IPS-18a (cell line): ENCODE results near the gene NYAP2.

ENCODE experiments used
- H3K27ac ChIP-seq: one replicate; pipeline ENCODE4 v1.5.1; 2013; ENCODE audit warnings: low read length
- H3K27me3 ChIP-seq: one replicate; pipeline ENCODE4 v1.6.1; 2013; ENCODE audit warnings: mild to moderate bottlenecking, low read length; ENCODE audit not compliant: control insufficient read depth, insufficient read depth
- H3K36me3 ChIP-seq: one replicate; pipeline ENCODE4 v1.6.1; 2013; ENCODE audit warnings: low read depth, low read length; ENCODE audit not compliant: control insufficient read depth
- H3K4me1 ChIP-seq: one replicate; pipeline ENCODE4 v1.6.1; 2013; ENCODE audit warnings: low read depth, low read length; ENCODE audit not compliant: control insufficient read depth
- H3K4me3 ChIP-seq: one replicate; pipeline ENCODE4 v1.5.1; 2013; ENCODE audit warnings: low read length
- H3K9ac ChIP-seq: one replicate; pipeline ENCODE4 v1.6.1; 2013; ENCODE audit warnings: mild to moderate bottlenecking, low read length, moderate library complexity
- H3K9me3 ChIP-seq: one replicate; pipeline ENCODE4 v1.6.1; 2013; ENCODE audit warnings: low read depth, low read length; ENCODE audit not compliant: control insufficient read depth

NYAP2 gene

DNA sequence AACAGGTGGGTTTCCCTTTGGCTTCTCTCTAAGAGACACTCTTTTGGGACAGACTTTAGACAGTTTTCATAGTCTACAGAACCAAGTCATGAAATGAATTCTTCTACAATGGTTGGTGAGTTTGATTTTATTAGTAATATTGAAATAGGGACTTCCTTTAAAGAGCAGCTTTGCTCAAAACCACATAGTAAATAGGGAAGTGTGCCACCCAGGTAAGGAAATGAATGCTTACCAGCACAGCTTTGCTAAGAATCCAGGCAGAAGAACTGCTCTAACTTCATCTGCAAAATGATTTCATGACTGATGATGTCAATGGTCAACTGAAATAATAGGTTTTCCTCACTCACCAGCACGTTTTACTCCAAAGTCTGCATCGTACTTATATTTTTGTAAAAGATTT is 89.2 kb downstream of the NYAP2 start:
- no peaks in the 10 kb centered on the region for H3K4me1 ChIP-seq
- H3K36me3 ChIP-seq = no peaks in the 10 kb centered on the region
- H3K4me3 ChIP-seq = no peak overlapping the region
- no peaks in the 10 kb centered on the region for H3K27me3 ChIP-seq
- no peak overlapping the region for H3K27ac ChIP-seq
- no peak overlapping the region for H3K9ac ChIP-seq
- no peaks in the 10 kb centered on the region for H3K9me3 ChIP-seq

DNA sequence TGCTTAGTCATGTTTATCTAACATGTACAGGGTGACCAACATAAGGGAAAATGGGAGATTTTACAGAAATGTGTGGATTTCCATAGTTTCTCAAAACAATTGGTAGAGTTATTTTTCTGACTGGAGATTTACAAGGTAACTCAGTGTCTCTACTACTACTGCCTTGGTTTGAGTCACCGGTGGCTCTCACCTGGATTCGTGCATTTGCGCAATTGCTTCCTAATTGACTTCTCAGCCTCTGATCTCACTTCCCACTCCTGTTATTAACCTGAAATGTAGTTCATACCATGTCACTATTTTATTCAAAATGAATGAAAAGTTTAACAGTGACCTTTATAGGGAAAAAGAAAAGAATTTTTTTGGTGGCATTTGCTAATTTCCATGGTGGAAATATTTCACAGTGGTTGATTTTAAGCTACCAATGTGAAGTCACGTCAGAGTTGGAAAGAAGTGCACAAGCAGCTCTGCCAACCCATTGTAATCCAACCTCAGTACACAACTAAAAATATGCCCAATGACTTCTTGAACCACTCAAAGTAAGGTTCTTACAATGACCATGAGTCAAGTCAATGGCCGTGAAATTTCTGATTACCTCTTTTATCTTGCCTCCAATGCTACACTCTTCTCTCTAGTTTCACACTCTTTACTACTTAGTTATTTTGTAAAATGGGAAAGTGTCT is 94.0 kb downstream of the NYAP2 start:
- Histone ChIP-seq H3K9ac (no peak overlapping the region), H3K27me3 (no peaks in the 10 kb centered on the region)

DNA sequence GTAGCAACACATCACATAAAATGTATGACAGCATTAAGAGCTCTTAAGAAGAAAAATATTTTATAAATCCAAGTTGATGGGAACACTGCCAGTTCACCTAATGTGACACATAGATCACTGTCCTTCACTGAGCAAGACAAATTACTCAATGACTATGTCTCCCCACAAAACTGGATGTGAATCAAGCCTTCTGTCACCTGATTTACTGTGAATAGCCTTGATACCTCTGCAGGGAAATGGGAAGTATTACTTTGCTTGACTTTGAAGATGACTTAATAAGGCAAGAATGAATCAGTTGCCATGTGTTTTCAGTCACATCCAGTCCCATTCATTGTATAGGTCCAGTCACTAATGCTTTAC is 94.6 kb downstream of the NYAP2 start:
- Histone ChIP-seq H3K4me3 (no peak overlapping the region), H3K9ac (no peak overlapping the region), H3K27ac (no peak overlapping the region), H3K4me1 (peaks cover 16% of the 10 kb centered on the region), H3K36me3 (no peaks in the 10 kb centered on the region), H3K9me3 (no peaks in the 10 kb centered on the region), H3K27me3 (no peaks in the 10 kb centered on the region)

More for the DNA sequence above, 94.0 kb downstream of the NYAP2 start:
- Histone ChIP-seq H3K36me3 (no peaks in the 10 kb centered on the region), H3K27ac (no peak overlapping the region), H3K4me1 (peaks cover 16% of the 10 kb centered on the region), H3K9me3 (no peaks in the 10 kb centered on the region), H3K4me3 (no peak overlapping the region)

DNA sequence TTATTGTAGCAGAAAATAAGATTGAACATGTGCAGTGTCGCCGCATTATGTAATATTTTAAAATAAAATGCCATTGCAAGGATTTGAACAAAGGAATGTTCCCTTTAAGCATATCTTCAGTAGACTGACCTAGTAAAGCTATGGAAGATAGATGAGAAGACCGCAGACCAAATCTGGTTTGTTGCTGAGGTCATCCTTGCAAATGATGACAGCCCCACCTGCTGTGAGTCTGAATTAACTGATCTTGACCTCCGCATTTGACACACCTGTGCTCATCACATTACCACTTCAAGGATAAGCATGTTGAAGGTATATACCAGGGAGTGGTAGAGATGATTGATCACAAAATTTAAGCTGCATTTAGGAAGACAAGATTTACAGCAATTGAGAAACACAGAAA is 96.2 kb downstream of the NYAP2 start:
- Histone ChIP-seq H3K27ac (no peak overlapping the region), H3K4me3 (no peak overlapping the region), H3K9ac (no peak overlapping the region), H3K4me1 (peaks cover 16% of the 10 kb centered on the region), H3K9me3 (no peaks in the 10 kb centered on the region), H3K27me3 (no peaks in the 10 kb centered on the region), H3K36me3 (no peaks in the 10 kb centered on the region)

DNA sequence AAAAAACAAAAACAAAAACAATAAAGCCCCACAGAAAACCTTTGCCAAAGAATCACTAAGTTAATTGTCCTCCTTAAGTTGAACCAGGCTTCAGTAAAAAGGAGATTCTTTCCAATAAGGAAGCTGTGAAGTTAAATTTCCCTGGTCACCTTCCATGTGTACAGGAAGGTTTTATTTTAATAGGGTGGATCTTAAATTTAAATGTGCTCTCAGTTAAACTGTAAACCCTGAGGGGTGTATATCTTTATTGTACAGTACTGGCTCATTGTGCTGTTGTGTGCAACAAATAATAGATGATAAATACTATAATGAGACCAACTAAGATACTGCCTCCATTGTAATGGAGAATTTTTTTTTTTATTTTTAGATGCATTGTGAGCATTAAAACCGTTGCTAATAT is 97.1 kb downstream of the NYAP2 start:
- Histone ChIP-seq H3K4me1 (peaks cover 16% of the 10 kb centered on the region), H3K27ac (no peak overlapping the region)

DNA sequence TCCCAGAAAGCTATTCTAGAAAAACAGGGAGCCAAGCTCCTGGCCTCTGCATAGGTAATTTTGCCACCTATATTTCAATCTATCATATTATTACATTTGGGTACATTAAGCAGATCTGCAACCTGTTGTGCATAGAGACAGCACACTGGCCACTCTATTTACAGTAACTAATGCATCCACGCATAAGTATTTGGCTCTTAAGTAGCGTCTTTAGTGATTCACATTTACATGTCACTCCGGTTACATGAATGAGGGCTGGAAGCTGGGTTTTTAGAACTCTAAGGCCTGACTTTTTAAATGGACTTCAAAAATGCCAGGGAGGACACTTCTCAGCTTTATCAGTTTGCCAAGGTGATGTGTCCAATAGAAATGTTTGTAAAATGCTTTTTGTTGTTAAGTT is 97.7 kb downstream of the NYAP2 start:
- Histone ChIP-seq H3K4me1 (peaks cover 16% of the 10 kb centered on the region), H3K9me3 (no peaks in the 10 kb centered on the region), H3K27me3 (no peaks in the 10 kb centered on the region), H3K9ac (no peak overlapping the region), H3K4me3 (no peak overlapping the region), H3K27ac (no peak overlapping the region), H3K36me3 (no peaks in the 10 kb centered on the region)

More for the DNA sequence above, 97.1 kb downstream of the NYAP2 start:
- Histone ChIP-seq H3K27me3 (no peaks in the 10 kb centered on the region), H3K4me3 (no peak overlapping the region), H3K36me3 (no peaks in the 10 kb centered on the region), H3K9me3 (no peaks in the 10 kb centered on the region), H3K9ac (no peak overlapping the region)

DNA sequence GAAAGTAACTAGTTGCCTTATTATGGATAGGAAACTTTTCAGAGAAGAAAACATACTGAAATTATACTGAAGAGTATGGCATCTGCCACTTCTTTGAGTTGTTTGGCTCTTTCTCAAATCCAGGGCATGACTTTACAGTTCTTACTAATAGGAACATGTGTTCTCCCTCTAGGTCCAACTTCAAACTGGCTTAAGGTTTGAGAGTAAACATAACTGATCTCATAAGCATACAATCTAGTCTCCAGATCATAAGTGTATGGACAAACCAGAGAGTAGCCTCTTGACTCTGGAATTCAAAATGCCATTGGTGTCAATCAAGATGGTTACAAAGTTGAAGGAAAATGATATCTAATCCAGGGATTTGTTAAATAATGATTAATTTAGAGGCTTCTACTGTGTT is 101.5 kb downstream of the NYAP2 start:
- H3K27me3 ChIP-seq = no peaks in the 10 kb centered on the region

DNA sequence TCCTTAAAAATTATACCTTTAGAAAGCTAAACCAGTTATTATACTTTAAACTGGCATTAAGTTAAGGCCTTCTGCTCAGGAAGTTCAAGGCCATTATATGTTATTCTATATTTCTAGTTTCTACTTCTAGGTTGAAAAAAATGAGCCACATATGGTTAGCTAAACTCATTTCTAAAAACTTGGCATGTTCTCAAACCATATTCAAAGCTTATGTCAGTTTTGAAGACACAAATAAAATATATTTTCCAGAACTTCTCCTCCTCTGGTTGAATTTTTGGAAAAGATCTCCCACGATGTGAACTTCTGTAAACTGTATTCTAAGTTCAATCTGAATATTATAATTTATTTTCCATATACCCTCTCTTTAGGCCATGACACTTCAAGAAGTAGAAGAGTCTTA is 103.5 kb downstream of the NYAP2 start:
- Histone ChIP-seq H3K27ac (no peak overlapping the region), H3K27me3 (no peaks in the 10 kb centered on the region), H3K36me3 (no peaks in the 10 kb centered on the region), H3K9me3 (no peaks in the 10 kb centered on the region), H3K9ac (no peak overlapping the region), H3K4me3 (no peak overlapping the region), H3K4me1 (no peaks in the 10 kb centered on the region)

More for the DNA sequence above, 101.5 kb downstream of the NYAP2 start:
- Histone ChIP-seq H3K36me3 (no peaks in the 10 kb centered on the region), H3K9me3 (no peaks in the 10 kb centered on the region), H3K4me1 (peaks cover 10% of the 10 kb centered on the region), H3K9ac (no peak overlapping the region), H3K4me3 (no peak overlapping the region), H3K27ac (no peak overlapping the region)

DNA sequence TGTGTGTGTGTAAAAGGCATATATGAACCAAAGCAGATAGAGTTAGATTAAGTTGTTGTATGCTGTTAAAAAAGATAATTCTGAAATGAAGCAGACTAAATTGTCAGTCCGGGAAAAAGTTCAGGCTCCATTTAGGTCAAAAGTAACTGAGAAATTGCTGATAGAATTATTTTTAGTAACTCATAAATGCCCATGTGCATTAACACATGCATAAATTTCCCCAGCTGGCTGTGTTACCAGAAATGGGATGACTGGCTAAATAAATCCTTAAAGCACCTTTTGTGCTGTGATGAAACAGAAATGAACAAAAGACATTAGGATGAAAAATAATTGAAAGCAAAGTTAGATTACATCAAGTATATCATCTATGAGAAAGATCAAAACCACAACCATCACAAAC is 111.3 kb downstream of the NYAP2 start:
- Histone ChIP-seq H3K9ac (no peak overlapping the region), H3K4me3 (no peak overlapping the region), H3K36me3 (no peaks in the 10 kb centered on the region), H3K4me1 (no peaks in the 10 kb centered on the region), H3K9me3 (no peaks in the 10 kb centered on the region), H3K27ac (no peak overlapping the region), H3K27me3 (no peaks in the 10 kb centered on the region)

DNA sequence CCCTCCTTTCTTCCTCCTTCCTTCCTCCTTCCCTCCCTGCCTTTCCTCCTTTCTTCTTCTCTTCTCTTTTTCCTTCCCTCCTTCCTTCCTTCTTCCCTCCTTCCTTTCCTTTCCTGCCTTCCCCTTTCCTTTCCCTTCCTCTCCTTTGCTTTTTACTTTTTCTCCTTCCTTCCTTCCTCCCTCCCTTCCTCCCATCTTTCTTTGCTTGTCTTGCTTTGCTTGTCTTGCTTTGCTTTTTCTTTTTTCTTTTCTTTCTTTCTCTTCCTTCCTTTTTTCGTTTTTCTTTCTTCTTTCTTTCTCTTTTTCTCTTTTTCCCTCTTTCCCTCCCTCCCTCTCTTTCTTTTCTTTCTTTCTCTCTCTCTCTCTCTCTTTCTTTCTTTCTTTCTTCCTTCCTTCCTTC is 113.0 kb downstream of the NYAP2 start:
- H3K9me3 ChIP-seq = no peaks in the 10 kb centered on the region

DNA sequence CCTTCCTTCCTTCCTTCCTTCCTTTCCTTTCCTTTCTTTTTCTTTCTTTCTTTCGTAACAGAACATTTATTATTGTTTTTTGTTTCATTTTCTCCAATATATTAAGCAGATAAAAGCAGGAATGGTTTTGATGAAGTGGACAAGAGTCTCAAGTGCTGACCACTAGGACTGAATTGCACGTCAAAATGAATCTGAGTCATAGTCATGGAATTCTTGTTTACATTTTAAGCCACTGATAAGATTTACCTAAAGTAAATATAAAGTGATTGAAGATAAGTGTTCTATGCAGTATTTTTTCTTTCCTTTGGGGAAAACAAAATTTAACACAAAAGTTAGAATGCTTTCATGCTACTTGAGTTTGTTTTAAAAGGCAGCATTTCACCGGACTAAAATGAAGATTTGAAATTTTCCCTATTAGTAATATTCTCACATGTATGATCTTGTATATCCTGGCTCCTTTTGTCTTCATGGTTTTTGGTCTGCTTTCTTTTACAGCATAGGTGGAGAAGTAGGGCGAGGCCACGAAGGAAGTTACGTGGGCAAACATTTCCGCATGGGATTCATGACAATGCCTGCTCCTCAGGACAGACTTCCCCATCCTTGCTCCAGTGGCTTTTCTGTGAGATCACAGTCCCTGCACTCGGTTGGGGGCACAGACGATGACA is 113.5 kb downstream of the NYAP2 start:
- Histone ChIP-seq H3K4me1 (no peaks in the 10 kb centered on the region), H3K9me3 (no peaks in the 10 kb centered on the region), H3K27ac (no peak overlapping the region), H3K4me3 (no peak overlapping the region), H3K27me3 (no peaks in the 10 kb centered on the region), H3K9ac (no peak overlapping the region), H3K36me3 (no peaks in the 10 kb centered on the region)

More for the DNA sequence above, 113.0 kb downstream of the NYAP2 start:
- H3K36me3 ChIP-seq = no peaks in the 10 kb centered on the region
- H3K4me1 ChIP-seq = no peaks in the 10 kb centered on the region
- no peaks in the 10 kb centered on the region for H3K27me3 ChIP-seq
- no peak overlapping the region for H3K4me3 ChIP-seq
- no peak overlapping the region for H3K27ac ChIP-seq
- H3K9ac ChIP-seq = no peak overlapping the region

DNA sequence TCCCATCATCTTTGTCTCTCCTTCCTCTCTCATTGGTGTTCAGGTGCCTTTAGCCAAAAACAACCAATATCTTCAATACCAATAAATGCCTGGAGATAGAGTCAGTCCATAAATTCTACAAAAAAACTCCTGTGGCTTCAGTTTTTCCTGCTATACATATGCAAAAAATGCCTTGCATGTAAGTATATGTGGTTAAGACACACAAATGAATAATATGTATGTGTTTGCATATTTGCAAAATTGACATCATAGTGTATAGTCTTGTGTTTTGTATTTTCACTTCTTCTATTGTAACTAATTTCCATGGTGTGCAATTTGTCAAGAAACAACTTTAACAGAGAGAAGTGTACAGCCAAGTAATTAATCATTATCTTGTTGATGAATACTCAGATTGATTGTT is 115.5 kb downstream of the NYAP2 start:
- H3K9ac ChIP-seq = no peak overlapping the region
- no peaks in the 10 kb centered on the region for H3K36me3 ChIP-seq
- H3K27me3 ChIP-seq = no peaks in the 10 kb centered on the region
- no peaks in the 10 kb centered on the region for H3K9me3 ChIP-seq
- H3K27ac ChIP-seq = no peak overlapping the region
- H3K4me1 ChIP-seq = no peaks in the 10 kb centered on the region
- no peak overlapping the region for H3K4me3 ChIP-seq
